HG03571 (cell line): Measurements from ENCODE around the gene KATNB1.
"Not testable (repeated sequence)": the region's sequence is repeated elsewhere in the genome, so short reads cannot be mapped to it uniquely, and the experiment has no call there.

Experiments used
- ATAC-seq: cut with Tn5 transposase; IDR thresholded peaks from one replicate; pipeline ENCODE4 v1.9.1; 2021; ENCODE audit not compliant: unreplicated experiment

The KATNB1 gene

DNA sequence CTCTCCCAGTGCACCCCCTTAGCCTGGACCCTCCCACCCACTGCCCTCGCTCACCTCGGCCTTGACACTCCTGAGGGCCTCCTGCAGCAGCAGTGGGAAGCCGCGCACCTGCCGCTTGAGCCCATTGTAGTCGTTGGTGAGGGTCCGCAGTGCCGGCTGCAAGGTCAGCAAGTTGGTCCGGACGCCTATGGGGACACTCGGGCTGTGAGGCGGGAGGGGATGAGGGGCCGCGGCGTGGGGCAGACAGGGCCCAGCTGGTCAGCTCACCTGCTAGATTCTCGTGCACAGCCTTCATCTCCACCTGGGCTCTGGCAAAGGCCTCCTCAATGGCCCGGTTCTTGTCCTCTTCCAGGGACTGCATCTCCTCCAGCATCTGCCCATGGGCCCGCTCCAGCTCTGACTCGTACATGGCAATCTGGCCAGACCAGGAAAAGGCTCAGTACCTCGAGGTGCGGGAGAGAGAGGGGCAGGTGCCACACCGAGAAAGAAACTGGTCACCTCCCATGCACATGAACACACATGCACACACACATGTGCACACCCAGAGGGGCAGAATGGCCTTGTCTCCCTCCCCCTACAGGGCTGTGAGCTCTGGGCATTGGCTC is 34.1 kb downstream of the KATNB1 start:
- ATAC-seq, result no peak

DNA sequence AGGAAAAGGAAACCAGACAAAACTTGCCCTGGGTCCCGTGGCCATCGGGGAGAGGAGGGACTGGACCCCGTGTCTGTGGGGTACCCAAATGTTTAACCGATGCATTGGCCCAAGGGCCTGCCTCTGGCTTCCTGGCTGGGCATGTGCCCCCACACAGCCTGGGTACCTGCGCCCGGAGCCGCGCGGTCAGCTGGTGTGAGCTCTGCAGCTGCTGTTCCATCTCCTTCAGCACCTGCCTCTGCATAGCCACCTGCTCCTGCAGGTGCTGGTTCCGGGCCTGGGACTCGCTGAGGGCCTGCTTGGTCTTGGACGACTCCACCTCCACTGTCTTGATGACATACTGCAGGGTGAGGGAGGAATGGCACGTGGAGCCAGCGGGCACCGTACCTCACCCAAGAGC is 34.8 kb downstream of the KATNB1 start:
- ATAC-seq, result no peak

DNA sequence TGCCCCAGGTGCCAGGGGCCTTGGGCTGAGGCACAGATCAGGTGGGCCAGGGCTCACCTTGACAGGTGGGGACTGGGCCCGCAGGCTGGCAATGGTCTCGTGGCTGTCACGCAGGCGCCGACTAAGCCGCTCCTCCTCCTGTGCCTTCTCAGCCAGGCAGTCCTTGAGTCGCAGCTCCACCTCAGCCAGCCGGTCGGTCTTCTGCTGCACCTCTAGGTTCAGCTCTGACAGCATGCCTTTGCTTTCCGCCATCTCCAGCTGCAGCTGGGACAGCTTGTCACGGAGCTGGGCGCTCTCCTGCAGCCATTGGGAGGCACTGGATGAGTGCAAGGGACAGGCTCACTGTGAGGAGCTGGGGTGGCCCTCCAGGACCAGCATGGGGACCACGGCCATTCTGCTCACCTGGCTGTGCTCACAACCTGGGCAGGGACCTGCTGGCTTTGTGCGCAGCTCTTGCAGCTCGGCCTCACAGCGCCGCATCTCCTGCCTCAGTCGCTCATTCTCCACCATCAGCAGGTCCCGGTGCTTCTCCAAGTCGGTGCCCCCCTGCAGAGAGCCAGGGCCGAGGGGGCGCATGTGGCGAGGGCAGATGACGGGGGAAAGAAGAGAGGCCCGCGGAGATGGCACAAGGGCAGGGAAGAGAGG is 35.7 kb downstream of the KATNB1 start:
- no peak for ATAC-seq

DNA sequence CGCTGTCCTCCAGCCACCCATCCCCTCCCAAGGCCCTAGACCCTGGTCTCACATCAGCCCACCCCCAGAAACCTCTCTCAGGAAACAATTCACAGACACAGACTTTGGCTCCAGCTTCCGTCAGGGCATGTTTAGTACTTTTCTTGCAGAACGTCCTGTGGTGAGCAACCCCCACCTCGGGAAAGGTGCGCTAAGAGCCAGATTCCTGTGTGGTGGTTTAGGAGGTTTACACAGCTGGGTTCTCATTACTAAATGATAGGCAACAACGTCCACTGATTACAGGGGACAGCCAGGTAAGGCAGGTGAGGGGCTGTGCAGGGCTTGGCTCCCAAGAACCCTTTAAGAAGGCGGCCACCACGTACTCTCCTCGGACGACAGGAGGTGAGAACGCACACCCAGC is 37.4 kb downstream of the KATNB1 start:
- ATAC-seq, result no peak

DNA sequence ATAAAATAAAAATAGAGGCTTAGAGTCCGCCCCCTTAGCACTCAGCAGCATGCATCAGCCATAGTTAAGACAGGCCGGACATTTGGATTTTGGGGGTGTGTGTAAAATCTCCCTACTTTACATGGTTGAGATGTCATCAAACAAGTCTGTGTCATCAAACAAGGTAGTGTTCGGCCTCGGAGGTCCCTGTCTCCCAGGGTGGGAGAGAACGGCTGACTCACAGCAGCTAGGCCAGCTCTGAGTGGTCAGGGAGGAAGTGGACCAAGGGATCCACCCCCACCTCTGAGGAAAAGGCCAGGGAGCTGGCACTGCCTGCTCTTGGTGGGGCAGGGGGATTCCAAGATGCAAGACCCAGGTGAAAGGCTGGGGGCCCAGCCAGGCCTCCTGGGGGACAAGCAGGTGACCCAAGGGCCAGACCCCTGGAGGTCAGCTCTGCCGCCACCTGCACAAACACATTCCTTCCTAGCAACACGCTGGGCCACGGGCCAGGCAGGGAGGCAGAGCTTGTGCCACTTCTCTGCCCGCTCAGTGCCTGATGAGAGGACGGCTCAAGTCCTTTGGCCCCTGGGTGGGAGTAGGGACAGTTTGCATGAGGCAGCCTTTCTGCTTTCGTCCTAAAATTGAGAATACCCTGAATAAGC is 38.2 kb downstream of the KATNB1 start:
- ATAC-seq, result no peak

DNA sequence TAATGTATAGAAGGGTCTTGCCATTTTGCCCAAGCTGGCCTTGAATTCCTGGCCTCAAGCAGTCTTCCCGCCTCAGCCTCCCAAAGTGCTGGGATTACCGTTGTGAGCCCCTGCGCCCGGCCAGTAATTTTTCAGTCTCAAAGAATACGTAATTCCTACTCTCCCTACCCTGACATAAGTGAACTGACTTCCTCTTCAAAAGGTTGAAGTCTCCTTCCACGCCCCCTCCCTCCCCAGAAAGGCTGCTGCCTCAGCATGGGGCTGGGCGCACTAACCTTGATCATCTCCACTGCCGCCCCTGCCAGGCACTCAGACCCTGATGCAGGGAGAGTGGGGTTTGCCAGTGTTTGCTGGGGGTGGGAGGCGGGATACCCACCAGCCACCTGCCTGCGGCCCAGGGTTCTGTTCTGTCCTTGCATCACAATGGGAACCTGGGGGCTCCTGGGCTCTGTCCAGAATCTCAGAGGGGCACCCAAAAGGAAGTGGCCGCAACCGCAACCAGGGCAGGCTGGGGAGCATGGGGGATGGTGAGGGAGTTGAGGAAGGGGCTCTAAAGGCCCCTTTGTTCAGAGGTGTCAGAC is 39.2 kb downstream of the KATNB1 start:
- no peak for ATAC-seq

DNA sequence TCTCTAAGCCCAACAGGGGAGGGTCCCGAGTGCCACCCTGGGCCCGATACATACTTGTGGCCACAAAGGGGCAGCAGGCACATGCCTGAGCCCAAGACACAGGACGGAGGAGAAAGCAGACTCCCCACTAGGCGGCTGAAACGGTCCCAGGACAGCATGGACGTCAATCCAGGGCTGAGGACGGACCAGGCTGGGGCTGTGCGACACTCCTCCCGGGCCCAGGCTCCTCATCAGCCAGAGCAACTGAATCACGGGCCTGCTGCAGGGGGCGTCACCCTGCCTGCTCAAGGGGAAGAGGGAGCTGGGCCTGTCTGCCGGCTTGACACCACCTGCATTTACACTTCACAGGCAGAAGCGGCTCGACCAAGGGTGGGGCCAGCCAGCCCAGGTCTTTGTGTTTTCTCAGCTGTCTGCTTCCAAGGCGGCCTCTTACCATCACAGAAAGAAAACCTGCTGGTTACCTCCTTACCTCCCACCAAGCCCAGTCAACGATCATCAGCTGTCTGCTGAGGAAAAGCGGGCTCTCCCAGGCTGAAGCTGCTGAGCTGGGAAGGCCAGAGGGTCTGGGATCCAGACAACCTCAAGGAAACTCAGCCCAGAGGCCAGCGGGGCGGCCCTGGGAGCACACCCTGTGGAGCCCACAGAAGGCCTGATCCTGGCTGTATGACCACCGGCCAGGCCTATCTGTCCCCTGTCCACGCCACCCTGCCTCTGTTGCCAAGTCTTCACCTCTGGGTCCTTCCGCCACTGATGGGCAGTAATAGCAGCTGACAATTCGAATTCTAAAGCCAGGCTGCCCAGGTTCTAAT is 40.3 kb downstream of the KATNB1 start:
- ATAC-seq, result no peak

DNA sequence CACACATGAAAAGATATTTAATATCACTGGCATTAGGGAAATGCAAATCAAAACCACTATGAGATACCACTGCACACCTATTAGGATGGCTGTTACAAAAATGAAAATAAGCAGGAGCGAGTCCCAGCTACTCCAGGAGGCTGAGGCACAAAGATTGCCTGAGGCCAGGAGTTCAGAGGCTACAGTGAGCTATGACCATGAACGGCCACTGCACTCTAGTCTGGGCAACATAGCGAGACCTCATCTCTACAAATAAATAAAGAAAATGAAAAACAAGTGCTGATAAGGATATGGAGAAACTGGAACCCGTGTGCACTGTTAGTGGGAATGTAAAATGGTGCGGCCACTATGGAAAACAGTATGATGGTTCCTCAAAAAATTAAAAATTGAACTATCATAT is 43.1 kb downstream of the KATNB1 start:
- ATAC-seq, result no peak

DNA sequence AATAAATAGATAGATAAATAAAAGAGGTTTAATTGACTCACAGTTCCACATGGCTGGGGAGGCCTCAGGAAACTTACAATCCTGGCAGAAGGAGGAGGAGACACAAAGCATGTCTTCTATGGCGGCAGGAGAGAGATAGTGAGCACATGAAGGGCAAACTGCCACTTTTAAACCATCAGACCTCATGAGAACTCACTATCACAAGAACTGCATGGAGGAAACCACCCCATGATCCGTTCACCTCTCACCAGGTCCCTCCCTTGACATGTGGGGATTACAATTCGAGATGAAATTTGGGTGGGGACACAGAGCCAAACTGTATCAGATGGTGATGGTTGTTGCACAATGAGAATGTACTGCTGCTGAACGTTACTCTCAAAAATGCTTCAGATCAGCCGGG is 44.3 kb downstream of the KATNB1 start:
- ATAC-seq, result not testable (repeated sequence)

DNA sequence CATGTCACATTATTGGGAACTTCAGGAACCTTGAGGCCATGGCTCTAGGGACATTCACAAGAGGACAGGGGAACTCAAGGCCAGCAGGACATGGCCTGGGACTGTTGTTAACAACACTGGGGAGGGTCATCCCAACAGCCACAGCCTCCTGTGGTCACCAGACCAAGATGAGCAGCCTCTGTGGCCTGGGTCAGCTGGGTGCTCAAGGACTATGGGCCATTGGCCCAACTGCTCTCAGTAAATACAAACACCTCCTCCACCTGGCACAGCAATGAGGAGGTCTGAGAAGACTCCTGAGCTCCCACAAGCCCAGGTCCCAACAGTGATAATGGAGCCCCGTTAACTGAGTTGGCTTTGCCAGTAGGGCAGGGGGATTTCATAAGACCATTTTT is 45.8 kb downstream of the KATNB1 start:
- ATAC-seq, result no peak

DNA sequence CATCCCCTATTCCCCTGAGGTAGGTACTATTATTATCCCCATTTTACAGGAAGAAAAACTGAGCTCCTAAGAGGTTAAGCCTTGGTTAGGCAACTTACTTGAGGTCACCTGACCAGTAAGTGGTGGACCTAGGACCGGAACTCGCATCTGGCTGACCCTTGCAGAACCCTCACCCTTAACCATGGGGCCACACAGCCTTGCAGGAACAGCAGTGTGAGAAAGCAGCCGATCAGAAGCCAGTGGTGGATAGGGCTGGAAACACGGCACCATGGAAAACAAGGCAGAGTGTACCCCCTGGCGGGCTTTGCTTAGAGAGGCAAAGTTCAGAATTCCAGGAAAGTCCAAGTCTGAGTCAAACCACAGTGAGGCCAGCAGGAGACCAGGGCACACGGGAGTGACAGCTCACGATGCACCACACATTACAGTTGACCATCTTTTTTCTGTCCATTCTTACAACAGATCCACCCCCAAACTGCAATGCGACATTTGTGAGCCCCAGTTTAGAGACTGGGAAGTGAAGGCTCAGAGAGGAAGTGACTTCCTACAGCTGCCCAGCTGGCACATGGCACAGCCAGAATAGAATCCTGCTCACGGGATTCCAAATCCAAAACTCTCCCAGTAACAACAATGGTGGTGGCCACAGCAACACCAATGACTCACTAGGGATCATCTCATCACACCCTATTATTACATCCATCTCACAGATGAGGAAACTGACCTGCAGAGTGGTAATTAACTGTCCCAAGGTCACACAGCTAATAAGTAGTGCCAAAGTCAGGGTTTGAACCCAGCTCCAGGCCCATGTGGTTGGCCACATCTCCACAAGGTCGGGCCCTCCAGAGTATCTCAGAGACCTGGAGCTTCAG is 46.4 kb downstream of the KATNB1 start:
- ATAC-seq, result no peak

DNA sequence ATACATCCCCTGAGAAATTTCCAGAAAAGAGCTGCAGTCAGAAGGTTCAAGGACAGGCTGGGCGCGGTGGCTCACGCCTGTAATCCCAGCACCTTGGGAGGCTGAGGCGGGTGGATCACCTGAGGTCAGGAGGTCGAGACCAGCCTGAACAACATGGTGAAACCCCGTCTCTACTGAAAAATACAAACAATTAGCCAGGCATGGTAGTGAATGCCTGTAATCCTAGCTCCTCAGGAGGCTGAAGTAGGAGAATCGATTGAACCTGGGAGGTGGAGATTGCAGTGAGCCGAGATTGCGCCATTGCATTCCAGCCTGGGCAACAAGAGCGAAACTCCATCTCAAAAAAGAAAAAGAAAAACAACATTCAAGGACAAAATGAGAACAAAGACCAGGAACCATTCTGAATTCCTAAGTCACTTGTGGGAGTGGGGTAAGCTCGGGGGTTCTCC is 47.1 kb downstream of the KATNB1 start:
- ATAC-seq, result not testable (repeated sequence)

DNA sequence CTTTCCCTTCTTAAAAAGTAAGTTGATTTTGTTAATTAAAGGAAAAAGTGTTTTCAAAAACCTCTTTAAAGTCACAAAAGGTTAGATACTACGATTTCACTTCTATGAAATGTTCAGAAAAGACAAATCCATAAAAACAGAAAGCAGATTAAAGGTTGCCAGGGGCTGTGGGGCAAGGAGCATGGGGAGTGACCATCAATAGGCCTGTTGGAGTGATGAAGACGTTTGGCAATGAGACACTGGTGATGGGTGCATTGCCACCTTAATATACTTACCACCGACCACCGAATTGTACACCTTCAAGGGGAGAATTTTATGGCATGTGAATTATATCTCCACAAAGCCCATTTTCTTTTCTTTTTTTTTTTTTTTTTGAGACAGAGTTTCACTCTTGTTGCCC is 47.5 kb downstream of the KATNB1 start:
- ATAC-seq, result no peak

DNA sequence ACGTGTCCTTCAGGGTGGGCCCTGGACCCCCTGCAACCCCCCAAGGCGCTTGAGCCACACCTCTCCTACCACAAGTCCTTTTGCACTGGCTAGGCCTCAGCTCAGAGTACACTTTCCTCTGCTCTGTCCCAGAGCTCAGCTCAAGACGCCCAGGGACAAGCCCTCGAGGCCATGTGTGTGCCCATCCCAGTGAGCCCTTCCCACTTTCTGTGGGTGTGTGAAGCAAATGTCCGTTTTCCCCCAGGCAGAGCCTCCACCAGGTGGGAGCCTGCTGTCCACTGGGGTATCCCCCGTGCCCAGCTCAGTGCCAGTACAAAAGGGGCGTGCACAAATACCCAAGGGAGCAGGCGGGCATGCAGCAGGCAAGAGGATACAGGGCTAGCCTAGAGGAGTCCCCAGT is 48.3 kb downstream of the KATNB1 start:
- ATAC-seq, result no peak

DNA sequence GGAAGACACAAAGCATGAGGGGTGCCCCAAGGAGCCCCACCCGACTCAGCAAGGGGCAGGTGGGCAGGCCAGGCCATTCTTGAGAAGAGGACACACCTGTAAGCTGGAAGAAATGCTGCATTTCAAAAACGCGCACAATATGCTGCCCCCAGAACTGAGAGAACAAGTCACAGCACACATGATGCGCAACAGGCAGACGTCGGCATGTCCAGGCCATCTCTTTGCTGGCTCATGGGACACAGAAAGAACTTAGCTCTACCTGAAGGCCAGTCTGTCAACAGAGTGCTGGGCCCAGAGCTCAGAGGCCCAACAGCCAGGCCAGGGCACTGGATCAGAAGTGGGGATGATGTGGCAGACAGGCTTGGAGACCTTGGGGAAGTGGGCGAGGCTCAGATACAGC is 48.8 kb downstream of the KATNB1 start:
- no peak for ATAC-seq

DNA sequence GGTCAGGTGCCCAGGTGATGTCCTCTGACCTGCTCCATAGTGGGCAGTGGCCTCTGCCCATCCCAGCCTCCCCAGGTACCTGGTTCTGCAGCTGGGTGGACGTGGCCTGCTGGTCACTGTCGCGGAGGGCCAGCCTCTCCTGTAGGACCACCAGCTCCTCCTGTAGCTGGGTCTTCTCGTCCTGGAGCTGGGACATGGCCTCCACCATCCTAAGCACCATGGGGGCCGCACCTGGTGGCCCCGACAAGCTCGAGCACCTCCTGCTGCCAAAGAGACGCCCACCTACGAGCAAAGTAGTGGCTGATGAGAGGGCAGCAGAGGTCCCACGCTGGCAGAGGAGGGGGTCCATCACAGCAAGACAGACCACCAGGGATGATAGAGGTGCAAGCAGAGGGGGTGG is 49.8 kb downstream of the KATNB1 start:
- no peak for ATAC-seq

DNA sequence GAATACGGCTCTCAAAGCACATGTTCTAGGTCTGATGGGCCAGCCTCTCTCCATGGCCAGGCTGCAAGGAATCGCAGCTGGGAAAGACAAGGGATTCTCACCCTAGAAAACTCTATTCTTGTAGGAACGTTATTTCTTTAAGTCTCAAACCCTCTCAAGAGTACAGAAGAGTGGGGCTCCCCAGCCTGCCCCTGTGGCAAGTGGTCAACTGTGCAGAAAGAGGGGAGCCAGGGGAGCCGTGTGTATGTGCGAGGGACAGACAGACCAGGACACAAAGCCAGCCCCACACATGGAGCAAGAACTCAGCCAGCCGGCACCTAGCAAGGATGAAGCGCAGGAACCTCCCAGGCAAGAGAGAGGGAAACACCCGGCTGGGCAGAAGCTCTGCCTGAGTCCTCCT is 50.4 kb downstream of the KATNB1 start:
- ATAC-seq, result no peak

DNA sequence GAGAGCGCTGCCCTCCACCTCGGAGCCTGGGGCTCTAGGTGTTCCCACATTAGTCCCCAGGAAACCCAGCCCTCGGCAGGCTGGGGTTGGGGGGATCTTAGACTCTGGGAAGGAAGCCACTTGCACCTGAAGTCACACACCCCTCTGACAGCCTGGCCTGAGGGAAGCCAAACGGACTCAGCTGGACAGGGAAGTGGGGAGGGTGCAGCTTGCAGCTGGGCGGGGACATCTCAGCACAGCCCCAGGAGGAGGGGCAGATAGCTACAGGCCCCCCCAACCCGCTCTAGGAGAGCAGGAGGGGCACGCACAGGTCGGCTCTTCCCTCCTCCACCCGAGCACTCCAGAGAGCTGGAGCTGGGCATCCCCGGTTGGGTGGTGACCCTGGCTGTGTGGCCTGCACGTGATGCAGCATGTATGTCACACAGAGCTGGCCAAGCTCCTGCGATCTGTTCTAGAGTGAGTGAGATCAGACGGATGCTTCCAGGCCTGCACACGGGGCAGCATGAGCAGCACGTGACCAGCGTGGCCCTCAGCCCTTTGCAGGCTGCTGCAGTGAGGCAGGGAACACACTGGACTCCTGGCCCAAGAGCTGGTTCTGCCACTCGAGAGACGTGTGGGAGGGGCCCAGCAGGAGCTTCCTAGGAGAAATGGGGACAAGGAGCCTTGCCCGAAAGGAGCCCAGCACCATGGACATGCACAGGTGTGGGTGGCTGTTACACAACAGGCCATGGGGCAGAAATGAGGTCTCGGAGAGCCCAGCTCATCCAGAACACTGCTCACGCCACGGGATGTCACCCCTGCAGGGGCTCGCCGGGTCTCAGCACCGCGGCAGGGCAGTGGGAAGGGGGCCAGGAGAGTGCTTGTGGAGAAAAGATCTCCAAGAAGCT is 51.3 kb downstream of the KATNB1 start:
- ATAC-seq, result no peak

DNA sequence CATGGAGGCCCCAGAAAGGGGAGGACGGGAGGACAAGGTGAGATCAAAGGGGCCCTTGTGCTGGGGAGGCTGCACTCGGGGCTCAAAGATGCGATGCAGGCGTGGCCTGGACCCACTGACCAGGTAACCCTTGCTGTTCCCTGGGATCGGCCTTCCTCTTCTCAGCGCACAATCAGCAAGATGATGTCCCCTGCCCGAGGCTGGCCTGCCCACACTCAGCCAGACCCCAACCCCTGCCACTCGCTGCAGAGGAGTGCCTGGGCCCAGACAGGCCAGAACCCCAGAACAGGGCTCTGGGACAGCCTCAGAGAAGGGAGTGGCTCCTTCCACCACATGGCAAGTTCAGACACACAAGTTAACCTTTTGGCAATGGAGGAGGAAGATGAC is 51.9 kb downstream of the KATNB1 start:
- ATAC-seq, result no peak
